DOHH2 (cell line): ENCODE data around the gene GUCA2B.

Experiments used
- H3F3A ChIP-seq: fragments of 200-600 bp; sonication (generic), shearing (Covaris generic); 2 replicates; pipeline ENCODE4 v1.6.0; 2016; ENCODE audit warnings: antibody characterized with exemption, mild to moderate bottlenecking; ENCODE audit not compliant: control insufficient read depth, insufficient read depth
- H3K27ac ChIP-seq: fragments of 200-600 bp; sonication (generic); 2 replicates; pipeline ENCODE4 v1.5.1; 2014; ENCODE audit warnings: low read depth, mild to moderate bottlenecking, low read length, moderate library complexity
- H3K27me3 ChIP-seq: fragments of 200-600 bp; sonication (generic); 2 replicates; pipeline ENCODE4 v1.6.1; 2014; ENCODE audit warnings: mild to moderate bottlenecking, low read length, mixed read lengths; ENCODE audit not compliant: control insufficient read depth
- H3K36me3 ChIP-seq: fragments of 200-600 bp; sonication (generic); 2 replicates; pipeline ENCODE4 v1.6.1; 2014; ENCODE audit warnings: mild to moderate bottlenecking, low read length, moderate library complexity, mixed read lengths; ENCODE audit not compliant: control insufficient read depth
- H3K4me1 ChIP-seq: fragments of 200-600 bp; sonication (generic); 2 replicates; pipeline ENCODE4 v1.6.1; 2014; ENCODE audit warnings: mild to moderate bottlenecking, low read length, mixed read lengths; ENCODE audit not compliant: control insufficient read depth
- H3K4me2 ChIP-seq: fragments of 200-600 bp; sonication (generic); 2 replicates; pipeline ENCODE4 v1.6.0; 2014; ENCODE audit warnings: mild to moderate bottlenecking, low read length, moderate library complexity
- H3K4me3 ChIP-seq: fragments of 200-600 bp; sonication (generic); 2 replicates; pipeline ENCODE4 v1.5.1; 2014; ENCODE audit warnings: mild to moderate bottlenecking, low read length, mixed read lengths
- H3K79me2 ChIP-seq: fragments of 200-600 bp; sonication (generic); 2 replicates; pipeline ENCODE4 v1.6.1; 2014; ENCODE audit warnings: mild to moderate bottlenecking, low read length, mixed read lengths; ENCODE audit not compliant: control insufficient read depth
- H3K9me2 ChIP-seq: fragments of 200-600 bp; sonication (generic); replicated peaks from 2 replicates; pipeline ENCODE4 v1.6.1; 2014; ENCODE audit warnings: mild to moderate bottlenecking, low read length, mixed read lengths; ENCODE audit not compliant: control insufficient read depth
- H3K9me3 ChIP-seq: fragments of 200-600 bp; sonication (generic); 2 replicates; pipeline ENCODE4 v1.6.1; 2014; ENCODE audit warnings: antibody characterized with exemption, low read length, mixed read lengths; ENCODE audit not compliant: control insufficient read depth, insufficient read depth
- H4K20me1 ChIP-seq: fragments of 200-600 bp; sonication (generic); 2 replicates; pipeline ENCODE4 v1.6.0; 2014; ENCODE audit warnings: low read depth, mild to moderate bottlenecking, antibody characterized with exemption, low read length, moderate library complexity; ENCODE audit not compliant: control insufficient read depth, insufficient read depth
- EZH2phosphoT487 ChIP-seq: fragments of 200-600 bp; sonication (generic); IDR thresholded peaks from 2 replicates; pipeline ENCODE4 v1.6.1; 2017; ENCODE audit warnings: borderline replicate concordance, mild to moderate bottlenecking, antibody characterized with exemption, low read length, moderate library complexity, mixed read lengths
- TF ChIP-seq, protein P1 (sequence below): fragments of 200-600 bp; sonication (generic); IDR thresholded peaks from one replicate; pipeline ENCODE4 v1.5.1; 2014; ENCODE audit warnings: antibody characterized with exemption, mild to moderate bottlenecking, low read depth, low read length; ENCODE audit not compliant: poor library complexity, severe bottlenecking

The GUCA2B gene

DNA sequence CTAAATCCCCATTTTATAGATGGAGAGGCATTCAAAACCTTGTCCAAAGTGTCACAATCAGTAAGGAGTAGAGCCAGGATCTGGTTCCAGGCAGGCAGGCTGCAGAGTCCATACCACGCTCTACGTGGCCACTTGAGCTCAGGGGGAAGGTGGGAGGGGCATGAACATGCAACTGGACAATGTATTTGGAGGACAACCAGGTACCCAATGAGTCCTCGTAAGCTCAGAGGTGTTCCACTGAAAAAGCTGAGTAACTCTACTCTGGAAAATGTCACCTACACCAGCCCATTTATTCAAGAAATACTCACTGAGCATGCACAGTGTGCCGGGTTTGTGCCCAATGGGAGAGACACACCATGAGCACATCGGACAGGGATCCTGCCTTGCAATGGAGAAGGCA is 11.2 kb upstream of the GUCA2B start:
- Histone ChIP-seq H3K4me1 (no peaks in the 10 kb centered on the region), H3K9me2 (no peaks in the 10 kb centered on the region), H3K27me3 (no peaks in the 10 kb centered on the region), H3F3A (no peaks in the 10 kb centered on the region), H3K36me3 (no peaks in the 10 kb centered on the region), H3K79me2 (no peaks in the 10 kb centered on the region), H3K27ac (no peak overlapping the region), H3K4me2 (no peak overlapping the region), H4K20me1 (no peaks in the 10 kb centered on the region), H3K4me3 (no peak overlapping the region), H3K9me3 (no peaks in the 10 kb centered on the region)
- TF ChIP-seq EZH2phosphoT487 = no peak
- TF ChIP-seq, protein P1, sequence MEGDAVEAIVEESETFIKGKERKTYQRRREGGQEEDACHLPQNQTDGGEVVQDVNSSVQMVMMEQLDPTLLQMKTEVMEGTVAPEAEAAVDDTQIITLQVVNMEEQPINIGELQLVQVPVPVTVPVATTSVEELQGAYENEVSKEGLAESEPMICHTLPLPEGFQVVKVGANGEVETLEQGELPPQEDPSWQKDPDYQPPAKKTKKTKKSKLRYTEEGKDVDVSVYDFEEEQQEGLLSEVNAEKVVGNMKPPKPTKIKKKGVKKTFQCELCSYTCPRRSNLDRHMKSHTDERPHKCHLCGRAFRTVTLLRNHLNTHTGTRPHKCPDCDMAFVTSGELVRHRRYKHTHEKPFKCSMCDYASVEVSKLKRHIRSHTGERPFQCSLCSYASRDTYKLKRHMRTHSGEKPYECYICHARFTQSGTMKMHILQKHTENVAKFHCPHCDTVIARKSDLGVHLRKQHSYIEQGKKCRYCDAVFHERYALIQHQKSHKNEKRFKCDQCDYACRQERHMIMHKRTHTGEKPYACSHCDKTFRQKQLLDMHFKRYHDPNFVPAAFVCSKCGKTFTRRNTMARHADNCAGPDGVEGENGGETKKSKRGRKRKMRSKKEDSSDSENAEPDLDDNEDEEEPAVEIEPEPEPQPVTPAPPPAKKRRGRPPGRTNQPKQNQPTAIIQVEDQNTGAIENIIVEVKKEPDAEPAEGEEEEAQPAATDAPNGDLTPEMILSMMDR = no peak

DNA sequence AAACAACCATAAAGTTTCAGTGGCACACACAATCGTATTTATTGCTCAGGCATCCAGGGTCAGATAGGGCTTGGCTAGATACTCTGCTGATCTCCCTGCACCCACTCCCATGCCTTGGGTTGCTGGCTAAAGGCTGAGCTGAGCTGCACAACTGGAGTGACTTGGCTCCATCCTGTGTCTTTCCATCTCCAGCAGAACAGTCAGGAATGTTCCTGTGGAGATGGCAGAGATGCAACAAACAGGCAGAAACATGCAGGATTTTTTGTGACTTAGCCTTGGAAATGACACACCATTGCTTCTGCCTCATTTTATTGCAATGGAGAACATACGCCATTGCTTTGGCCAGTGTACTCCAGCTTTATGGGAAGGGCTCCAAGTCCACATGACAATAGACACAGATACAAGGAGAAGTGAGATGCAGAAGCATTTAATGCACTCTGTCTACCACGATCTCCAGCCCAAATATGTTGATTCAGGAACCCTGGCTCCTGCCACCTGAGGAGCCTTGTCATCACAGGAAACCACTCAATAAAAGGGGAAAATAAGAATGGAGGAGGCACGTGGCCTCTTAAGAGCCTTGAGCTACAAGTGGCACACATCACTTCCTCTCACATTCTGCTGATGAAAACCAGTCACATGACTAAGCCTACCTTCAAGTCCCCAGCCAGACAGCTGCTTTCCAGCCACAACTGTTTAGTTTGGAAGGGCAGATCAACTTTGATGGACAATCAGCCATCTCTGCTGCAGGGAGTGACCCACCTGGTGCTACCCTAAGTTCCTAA is 10.1 kb upstream of the GUCA2B start:
- no peak overlapping the region for H3K27ac ChIP-seq
- H3K79me2 ChIP-seq = no peaks in the 10 kb centered on the region
- TF ChIP-seq, protein P1 = no peak
- no peak for TF ChIP-seq EZH2phosphoT487
- H3F3A ChIP-seq = no peaks in the 10 kb centered on the region
- no peak overlapping the region for H3K4me2 ChIP-seq
- no peaks in the 10 kb centered on the region for H3K9me3 ChIP-seq
- no peaks in the 10 kb centered on the region for H3K36me3 ChIP-seq
- H3K4me3 ChIP-seq = no peak overlapping the region
- no peaks in the 10 kb centered on the region for H3K4me1 ChIP-seq
- H3K27me3 ChIP-seq = peaks cover 4% of the 10 kb centered on the region; the same call in 1 of the 2 replicates
- no peaks in the 10 kb centered on the region for H4K20me1 ChIP-seq
- H3K9me2 ChIP-seq = no peaks in the 10 kb centered on the region

- H3K27me3 ChIP-seq = peaks cover 8% of the 10 kb centered on the region; the same call in 1 of the 2 replicates
- no peaks in the 10 kb centered on the region for H3K36me3 ChIP-seq
- H3K9me2 ChIP-seq = no peaks in the 10 kb centered on the region
- TF ChIP-seq, protein P1 = no peak
- no peak for TF ChIP-seq EZH2phosphoT487
- H3K4me2 ChIP-seq = no peak overlapping the region
- no peaks in the 10 kb centered on the region for H3K4me1 ChIP-seq
- no peaks in the 10 kb centered on the region for H4K20me1 ChIP-seq
- H3K27ac ChIP-seq = no peak overlapping the region
- H3F3A ChIP-seq = no peaks in the 10 kb centered on the region
- H3K4me3 ChIP-seq = no peak overlapping the region
- H3K79me2 ChIP-seq = no peaks in the 10 kb centered on the region
- no peaks in the 10 kb centered on the region for H3K9me3 ChIP-seq
Observed at GRCh38 chr1:42143896-42144710, 9.1 kb upstream of the GUCA2B start.
